OCI-LY1 (cell line): Measurements from ENCODE around the gene CXXC1.

Experiments used
- CTCF ChIP-seq: fragments of 200-600 bp; sonication (generic), shearing (Covaris generic); IDR thresholded peaks from 2 replicates; pipeline ENCODE4 v1.5.1; 2017; ENCODE audit warnings: mild to moderate bottlenecking, antibody characterized with exemption, low read length, moderate library complexity, mixed read lengths
- EZH2 ChIP-seq: fragments of 200-600 bp; sonication (generic), shearing (Covaris generic); IDR thresholded peaks from 2 replicates; pipeline ENCODE4 v1.8.0; 2017; ENCODE audit warnings: borderline replicate concordance, mixed run types, mild to moderate bottlenecking, antibody characterized with exemption, low read length, moderate library complexity, mixed read lengths

GRCh38 chr18:50262977-50263376 is 24.5 kb downstream of the CXXC1 start:
- TF ChIP-seq EZH2: no peak
- no peak for TF ChIP-seq CTCF
